Mesodermal cell (in vitro differentiated cells): ENCODE results near the gene LRRC3.
"Not testable (repeated sequence)": the region's sequence is repeated elsewhere in the genome, so short reads cannot be mapped to it uniquely, and the experiment has no call there.

Experiments
- H3K27ac ChIP-seq: 2 replicates; pipeline ENCODE4 v1.7.0; 2013; ENCODE audit warnings: mild to moderate bottlenecking, low read depth, low read length, moderate library complexity; ENCODE audit not compliant: severe bottlenecking
- H3K36me3 ChIP-seq: 2 replicates; pipeline ENCODE4 v1.7.1; 2013; ENCODE audit warnings: mild to moderate bottlenecking, low read length, moderate library complexity; ENCODE audit not compliant: control insufficient read depth, insufficient read depth
- H3K4me1 ChIP-seq: one replicate; pipeline ENCODE4 v1.7.1; 2013; ENCODE audit warnings: mild to moderate bottlenecking, low read length; ENCODE audit not compliant: insufficient read depth, control insufficient read depth, poor library complexity, severe bottlenecking
- H3K4me3 ChIP-seq: 2 replicates; pipeline ENCODE4 v1.7.0; 2013; ENCODE audit warnings: low read length, control low read depth, mild to moderate bottlenecking; ENCODE audit not compliant: insufficient read depth, poor library complexity, severe bottlenecking; ENCODE audit errors: extremely low read depth
- H3K9me3 ChIP-seq: 2 replicates; pipeline ENCODE4 v1.7.1; 2013; ENCODE audit warnings: mild to moderate bottlenecking, low read length, moderate library complexity; ENCODE audit not compliant: control insufficient read depth
- WGBS, 2 experiments: methylation state at CpG; one replicate each; pipeline ENCODE4 v1.1.5; 2013; ENCODE audit warnings: missing lambda C conversion rate in 2 of 2; ENCODE audit not compliant: insufficient coverage in 2 of 2; 5-methylcytosine and 5-hydroxymethylcytosine counted together

Gene LRRC3

GRCh38 chr21:44502171-44502958 is 47.1 kb downstream of the LRRC3 start:
- 89 to 95% methylated on average over 9 to 19 of the region's 27 CpGs for WGBS, 2 experiments
- no peak overlapping the region for H3K4me3 ChIP-seq
- H3K4me1 ChIP-seq: no peaks in the 10 kb centered on the region
- no peaks in the 10 kb centered on the region for H3K36me3 ChIP-seq
- no peaks in the 10 kb centered on the region for H3K9me3 ChIP-seq
- no peak overlapping the region for H3K27ac ChIP-seq

- not testable (repeated sequence) for H3K36me3 ChIP-seq, H3K4me1 ChIP-seq, H3K27ac ChIP-seq, H3K4me3 ChIP-seq, H3K9me3 ChIP-seq
- 87 to 90% methylated on average over 24 to 27 of the region's 44 CpGs for WGBS, 2 experiments
Observed at GRCh38 chr21:44503006-44503889, 47.9 kb downstream of the LRRC3 start.

- H3K4me3 ChIP-seq: no peak overlapping the region
- 91 to 93% methylated on average over 19 to 20 of the region's 20 CpGs for WGBS, 2 experiments
- no peaks in the 10 kb centered on the region for H3K4me1 ChIP-seq
- no peaks in the 10 kb centered on the region for H3K9me3 ChIP-seq
- no peaks in the 10 kb centered on the region for H3K36me3 ChIP-seq
- no peak overlapping the region for H3K27ac ChIP-seq
Observed at GRCh38 chr21:44503901-44504399, 48.6 kb downstream of the LRRC3 start.

GRCh38 chr21:44505673-44506278 is 50.5 kb downstream of the LRRC3 start:
- H3K27ac ChIP-seq: no peak overlapping the region
- H3K4me1 ChIP-seq: peaks cover 2% of the 10 kb centered on the region
- 88 to 94% methylated on average over 16 of the region's 16 CpGs for WGBS, 2 experiments

GRCh38 chr21:44506279-44507255 is 51.3 kb downstream of the LRRC3 start:
- no peaks in the 10 kb centered on the region for H3K9me3 ChIP-seq
- H3K4me1 ChIP-seq: peaks cover 2% of the 10 kb centered on the region
- no peak overlapping the region for H3K4me3 ChIP-seq
- 88 to 90% methylated on average over 42 to 43 of the region's 44 CpGs for WGBS, 2 experiments
- H3K36me3 ChIP-seq: no peaks in the 10 kb centered on the region
- H3K27ac ChIP-seq: no peak overlapping the region

More at GRCh38 chr21:44505673-44506278, 50.5 kb downstream of the LRRC3 start:
- H3K36me3 ChIP-seq: no peaks in the 10 kb centered on the region
- no peaks in the 10 kb centered on the region for H3K9me3 ChIP-seq
- H3K4me3 ChIP-seq: no peak overlapping the region

GRCh38 chr21:44507673-44508425 is 52.5 kb downstream of the LRRC3 start:
- Histone ChIP-seq H3K4me3 (no peak overlapping the region), H3K9me3 (no peaks in the 10 kb centered on the region), H3K27ac (no peak overlapping the region), H3K4me1 (peaks cover 2% of the 10 kb centered on the region), H3K36me3 (no peaks in the 10 kb centered on the region)
- 91 to 92% methylated on average over 13 to 17 of the region's 26 CpGs for WGBS, 2 experiments

- no peak overlapping the region for H3K27ac ChIP-seq
- WGBS, 2 experiments: 85 to 98% methylated on average over 9 of the region's 9 CpGs
- no peaks in the 10 kb centered on the region for H3K9me3 ChIP-seq
- no peak overlapping the region for H3K4me3 ChIP-seq
- no peaks in the 10 kb centered on the region for H3K36me3 ChIP-seq
- H3K4me1 ChIP-seq: peaks cover 2% of the 10 kb centered on the region
Observed at GRCh38 chr21:44508426-44508710, 53.1 kb downstream of the LRRC3 start.

GRCh38 chr21:44508711-44509445 is 53.6 kb downstream of the LRRC3 start:
- H3K9me3 ChIP-seq: no peaks in the 10 kb centered on the region
- 91 to 93% methylated on average over 22 of the region's 30 CpGs for WGBS, 2 experiments
- peaks cover 2% of the 10 kb centered on the region for H3K4me1 ChIP-seq

GRCh38 chr21:44509539-44509938 is 54.2 kb downstream of the LRRC3 start:
- Histone ChIP-seq H3K9me3 (no peaks in the 10 kb centered on the region), H3K4me3 (no peak overlapping the region), H3K27ac (no peak overlapping the region), H3K4me1 (peaks cover 2% of the 10 kb centered on the region), H3K36me3 (no peaks in the 10 kb centered on the region)
- WGBS, 2 experiments: 87 to 94% methylated on average over 11 to 12 of the region's 12 CpGs

More at GRCh38 chr21:44508711-44509445, 53.6 kb downstream of the LRRC3 start:
- no peak overlapping the region for H3K4me3 ChIP-seq
- no peaks in the 10 kb centered on the region for H3K36me3 ChIP-seq
- no peak overlapping the region for H3K27ac ChIP-seq
